ENCODE results near the gene FAM83B. TPM values are rescaled to one million over a fixed set of nuclear protein-coding genes. Genes with fewer than 3 reads are reported as not detected.
"Not testable (repeated sequence)": the region's sequence is repeated elsewhere in the genome, so short reads cannot be mapped to it uniquely, and the experiment has no call there.

FAM83B gene
- total RNA-seq, 1 donor from 2014 or later: 40.3 TPM

DNA sequence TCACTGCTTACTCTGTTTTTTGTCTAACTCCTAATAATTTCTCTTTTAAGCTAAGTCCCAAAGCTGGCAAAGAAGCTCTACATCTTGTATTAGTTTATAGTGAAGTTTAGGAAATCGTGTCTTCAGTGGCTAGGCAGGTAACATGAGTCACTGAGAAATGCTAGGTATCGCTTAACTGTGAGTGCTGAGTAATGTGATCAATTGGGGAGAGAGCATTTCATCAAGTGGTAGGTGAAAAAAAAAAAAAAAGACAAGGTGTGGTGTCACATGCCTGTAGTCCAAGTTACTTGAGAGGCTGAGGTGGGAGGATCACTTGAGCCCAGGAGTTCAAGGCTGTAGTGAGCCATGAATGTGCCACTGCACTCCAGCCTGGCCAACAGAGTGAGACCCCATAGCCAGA is 125.3 kb downstream of the FAM83B start:
- FAIRE-seq (no peak), DNase-seq (ENCODE audit: low read depth) (peak; percentile 82)
- TF ChIP-seq, protein P1, sequence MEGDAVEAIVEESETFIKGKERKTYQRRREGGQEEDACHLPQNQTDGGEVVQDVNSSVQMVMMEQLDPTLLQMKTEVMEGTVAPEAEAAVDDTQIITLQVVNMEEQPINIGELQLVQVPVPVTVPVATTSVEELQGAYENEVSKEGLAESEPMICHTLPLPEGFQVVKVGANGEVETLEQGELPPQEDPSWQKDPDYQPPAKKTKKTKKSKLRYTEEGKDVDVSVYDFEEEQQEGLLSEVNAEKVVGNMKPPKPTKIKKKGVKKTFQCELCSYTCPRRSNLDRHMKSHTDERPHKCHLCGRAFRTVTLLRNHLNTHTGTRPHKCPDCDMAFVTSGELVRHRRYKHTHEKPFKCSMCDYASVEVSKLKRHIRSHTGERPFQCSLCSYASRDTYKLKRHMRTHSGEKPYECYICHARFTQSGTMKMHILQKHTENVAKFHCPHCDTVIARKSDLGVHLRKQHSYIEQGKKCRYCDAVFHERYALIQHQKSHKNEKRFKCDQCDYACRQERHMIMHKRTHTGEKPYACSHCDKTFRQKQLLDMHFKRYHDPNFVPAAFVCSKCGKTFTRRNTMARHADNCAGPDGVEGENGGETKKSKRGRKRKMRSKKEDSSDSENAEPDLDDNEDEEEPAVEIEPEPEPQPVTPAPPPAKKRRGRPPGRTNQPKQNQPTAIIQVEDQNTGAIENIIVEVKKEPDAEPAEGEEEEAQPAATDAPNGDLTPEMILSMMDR (IDR thresholded peaks at IDR 0.05; ENCODE audit: insufficient read depth, low read length, severe bottlenecking): no peak
- Histone ChIP-seq H3K27me3 (ENCODE audit: control insufficient read depth, insufficient read depth, low read length) (no peaks in the 10 kb centered on the region), H3K4me3 (ENCODE audit: low read depth, low read length) (no peak overlapping the region), H3K36me3 (ENCODE audit: control insufficient read depth, insufficient read depth, low read length) (no peaks in the 10 kb centered on the region)

DNA sequence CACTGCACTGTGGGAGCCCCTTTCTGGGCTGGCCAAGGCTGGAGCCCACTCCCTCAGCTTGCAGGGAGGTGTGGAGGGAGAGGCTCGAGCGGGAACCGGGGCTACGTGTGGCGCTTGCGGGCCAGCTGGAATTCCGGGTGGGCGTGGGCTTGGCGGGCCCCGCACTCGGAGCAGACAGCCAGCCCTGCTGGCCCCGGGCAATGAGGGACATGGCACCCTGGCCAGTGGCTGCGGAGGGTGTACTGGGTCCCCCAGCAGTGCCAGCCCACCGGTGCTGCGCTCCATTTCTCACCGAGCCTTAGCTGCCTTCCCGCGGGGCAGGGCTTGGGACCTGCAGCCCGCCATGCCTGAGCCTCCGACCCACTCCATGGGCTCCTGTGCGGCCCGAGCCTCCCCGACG is 132.6 kb downstream of the FAM83B start:
- not testable (repeated sequence) for H3K4me3 ChIP-seq (ENCODE audit: low read depth, low read length); H3K27me3 ChIP-seq (ENCODE audit: control insufficient read depth, insufficient read depth, low read length); H3K36me3 ChIP-seq (ENCODE audit: control insufficient read depth, insufficient read depth, low read length); DNase-seq (ENCODE audit: low read depth); FAIRE-seq

DNA sequence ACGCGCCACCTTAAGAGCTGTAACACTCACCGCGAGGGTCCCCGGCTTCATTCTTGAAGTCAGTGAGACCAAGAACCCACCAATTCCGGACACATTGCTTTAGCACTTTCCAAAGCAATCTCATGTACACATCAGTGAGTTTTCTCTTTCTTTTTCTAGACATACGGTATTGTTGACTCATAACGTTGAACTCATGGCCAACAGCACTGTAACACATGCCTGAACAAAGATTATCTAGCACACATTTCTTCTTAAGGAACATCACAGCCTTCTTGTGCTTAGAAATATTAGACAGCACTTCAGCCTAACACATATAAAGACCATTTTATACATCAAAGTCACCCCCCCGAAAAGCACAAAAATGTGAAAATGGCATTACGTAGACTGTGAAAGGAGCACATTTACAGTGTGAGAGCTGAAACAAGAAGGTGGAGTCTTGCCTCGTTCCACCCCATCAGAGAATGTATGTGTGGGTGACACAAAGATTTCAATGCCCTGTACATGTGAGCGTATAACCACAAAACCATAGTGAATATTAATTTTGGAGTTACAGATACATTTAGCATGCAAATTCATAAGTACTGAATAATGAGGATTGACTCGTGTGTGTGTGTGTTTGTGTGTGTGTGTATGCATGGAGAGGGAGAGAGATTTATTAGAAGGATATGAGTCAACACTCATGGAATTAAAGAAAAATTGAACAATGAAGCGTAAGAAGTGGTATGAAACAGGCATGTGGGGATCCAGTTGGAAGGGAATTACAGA is 134.1 kb downstream of the FAM83B start:
- no peak overlapping the region for H3K4me3 ChIP-seq (ENCODE audit: low read depth, low read length)
- no peaks in the 10 kb centered on the region for H3K27me3 ChIP-seq (ENCODE audit: control insufficient read depth, insufficient read depth, low read length)
- TF ChIP-seq, protein P1 (IDR thresholded peaks at IDR 0.05; ENCODE audit: insufficient read depth, low read length, severe bottlenecking): no peak
- FAIRE-seq: no peak
- H3K36me3 ChIP-seq (ENCODE audit: control insufficient read depth, insufficient read depth, low read length): no peaks in the 10 kb centered on the region
- DNase-seq (ENCODE audit: low read depth): peak; percentile 85

DNA sequence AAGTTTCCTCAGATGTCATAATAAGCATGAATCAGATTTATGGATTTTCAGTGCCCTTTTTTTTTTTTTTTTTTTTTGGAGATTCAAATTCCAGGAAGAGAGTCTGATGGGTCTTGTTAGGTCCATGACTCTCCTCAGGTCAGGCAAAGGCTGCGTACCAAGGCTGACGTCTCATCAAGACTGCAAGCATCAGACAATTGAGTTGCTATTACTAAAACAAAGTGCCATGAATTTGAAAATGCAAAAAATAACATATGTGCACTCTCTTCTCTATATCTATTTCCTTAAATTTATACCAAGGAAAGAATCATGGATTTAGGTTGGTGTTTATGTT is 134.7 kb downstream of the FAM83B start:
- Histone ChIP-seq H3K36me3 (ENCODE audit: control insufficient read depth, insufficient read depth, low read length) (no peaks in the 10 kb centered on the region), H3K27me3 (ENCODE audit: control insufficient read depth, insufficient read depth, low read length) (no peaks in the 10 kb centered on the region), H3K4me3 (ENCODE audit: low read depth, low read length) (no peak overlapping the region)
- no peak for DNase-seq (ENCODE audit: low read depth)
- FAIRE-seq: no peak
- TF ChIP-seq, protein P1 (IDR thresholded peaks at IDR 0.05; ENCODE audit: insufficient read depth, low read length, severe bottlenecking): no peak

DNA sequence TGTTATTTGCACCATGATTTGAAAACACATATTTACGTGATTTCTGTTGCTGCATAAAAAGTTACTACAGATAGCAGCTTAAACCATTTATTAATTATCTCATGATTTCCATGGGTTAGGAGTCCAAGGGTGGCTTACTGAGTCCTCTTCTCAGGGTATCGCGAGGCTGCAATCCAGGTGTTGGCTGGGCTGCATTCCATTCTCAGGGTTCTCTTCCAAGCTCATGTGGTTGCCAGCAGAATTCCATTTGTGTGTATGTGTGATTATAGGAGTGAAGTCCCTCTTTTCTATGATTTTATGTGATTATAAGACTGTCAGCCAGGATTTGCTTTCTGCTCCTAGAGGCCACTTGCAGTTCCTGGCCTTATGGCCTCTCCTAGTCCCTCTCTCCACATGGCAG is 135.1 kb downstream of the FAM83B start:
- Histone ChIP-seq H3K27me3 (ENCODE audit: control insufficient read depth, insufficient read depth, low read length) (no peaks in the 10 kb centered on the region), H3K4me3 (ENCODE audit: low read depth, low read length) (no peak overlapping the region), H3K36me3 (ENCODE audit: control insufficient read depth, insufficient read depth, low read length) (no peaks in the 10 kb centered on the region)
- TF ChIP-seq, protein P1 (IDR thresholded peaks at IDR 0.05; ENCODE audit: insufficient read depth, low read length, severe bottlenecking): no peak
- no peak for DNase-seq (ENCODE audit: low read depth)
- no peak for FAIRE-seq

DNA sequence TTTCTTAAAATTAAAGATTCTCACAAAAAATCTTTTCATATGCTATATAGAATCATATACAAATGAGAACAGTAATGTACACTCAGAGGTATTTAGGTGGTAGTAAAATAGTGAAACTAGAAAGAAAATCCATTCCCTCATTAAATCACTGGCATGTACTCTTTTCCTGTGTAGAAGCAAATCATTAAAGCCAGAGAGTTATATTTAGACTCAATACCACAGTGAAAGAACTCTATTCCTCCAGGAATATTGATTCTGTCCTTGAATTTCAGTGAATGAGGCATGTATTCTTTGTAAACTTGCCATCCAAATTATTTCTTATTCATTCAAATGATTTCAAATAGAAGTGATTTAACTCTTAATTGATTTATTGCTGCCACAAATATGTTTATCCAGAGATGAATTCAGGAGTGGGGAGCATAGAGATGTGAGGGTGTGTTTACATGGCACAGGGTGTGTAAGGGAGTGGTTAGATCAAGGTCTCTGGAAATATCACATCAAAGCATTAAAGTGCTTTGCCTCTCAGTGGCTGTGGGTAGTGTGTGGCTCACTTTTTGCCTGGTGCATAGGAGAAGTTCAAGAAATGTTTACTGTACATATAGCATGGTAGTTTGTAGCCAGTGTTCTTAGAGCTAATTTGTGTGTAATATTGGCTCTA is 141.2 kb downstream of the FAM83B start:
- FAIRE-seq (no peak), DNase-seq (ENCODE audit: low read depth) (no peak)
- Histone ChIP-seq H3K4me3 (ENCODE audit: low read depth, low read length) (no peak overlapping the region), H3K36me3 (ENCODE audit: control insufficient read depth, insufficient read depth, low read length) (no peaks in the 10 kb centered on the region), H3K27me3 (ENCODE audit: control insufficient read depth, insufficient read depth, low read length) (no peaks in the 10 kb centered on the region)
- TF ChIP-seq, protein P1 (IDR thresholded peaks at IDR 0.05; ENCODE audit: insufficient read depth, low read length, severe bottlenecking): no peak
